NB4 (cell line): Measurements from ENCODE around the gene KCMF1.

Experiments
- POLR2A ChIP-seq: IDR thresholded peaks from 2 replicates; pipeline ENCODE4 v1.6.1; 2011; ENCODE audit warnings: mild to moderate bottlenecking; ENCODE audit not compliant: insufficient read length; ENCODE audit errors: extremely low read depth
- TF ChIP-seq, protein P1 (sequence below): IDR thresholded peaks from one replicate; pipeline ENCODE4 v1.5.1; 2012; ENCODE audit warnings: low read depth, low read length

DNA sequence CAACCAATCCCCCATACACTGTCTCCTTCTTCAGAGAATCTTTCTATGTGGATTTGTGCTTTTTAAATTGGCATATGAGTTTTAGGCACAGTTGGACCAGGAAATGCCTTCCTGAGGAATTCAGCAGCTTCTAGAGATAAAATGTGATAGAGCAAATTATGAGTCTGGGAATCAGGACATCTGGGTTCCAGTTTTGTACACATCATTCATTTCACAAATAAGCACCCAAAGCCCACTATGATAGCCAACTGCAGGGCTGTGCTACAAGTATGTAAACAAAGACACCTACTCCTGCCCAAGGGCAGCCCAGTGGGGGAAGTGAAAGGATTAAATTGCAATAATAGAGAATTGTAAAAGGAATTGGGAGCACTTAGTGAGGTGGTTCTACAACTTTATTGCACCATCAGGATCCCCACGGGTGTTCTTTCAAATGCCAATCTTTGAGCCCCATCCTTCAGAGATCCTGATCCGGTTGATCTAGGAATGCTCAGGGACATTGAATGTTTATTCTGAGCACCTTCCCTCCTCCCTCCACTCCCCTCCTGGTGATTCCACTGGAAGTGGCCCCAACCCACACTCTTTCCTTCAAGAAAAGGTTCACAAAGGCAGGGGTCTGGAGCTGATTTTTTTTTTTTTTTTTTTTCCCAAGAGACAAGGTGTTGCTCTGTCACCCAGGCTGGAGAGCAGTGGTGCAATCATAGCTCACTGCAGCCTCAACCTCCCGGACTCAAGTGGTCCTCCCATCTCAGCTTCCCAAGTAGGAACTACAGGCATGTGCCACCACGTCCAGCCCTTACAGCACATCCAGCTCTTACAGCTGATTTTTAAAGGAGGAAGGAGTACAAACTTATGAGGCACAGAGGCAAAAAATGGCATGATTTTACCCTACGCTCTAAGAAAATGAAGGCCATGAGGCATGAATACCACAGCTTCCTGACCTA, 11.1 kb upstream of the KCMF1 start:
- no peak for TF ChIP-seq POLR2A
- TF ChIP-seq, protein P1, sequence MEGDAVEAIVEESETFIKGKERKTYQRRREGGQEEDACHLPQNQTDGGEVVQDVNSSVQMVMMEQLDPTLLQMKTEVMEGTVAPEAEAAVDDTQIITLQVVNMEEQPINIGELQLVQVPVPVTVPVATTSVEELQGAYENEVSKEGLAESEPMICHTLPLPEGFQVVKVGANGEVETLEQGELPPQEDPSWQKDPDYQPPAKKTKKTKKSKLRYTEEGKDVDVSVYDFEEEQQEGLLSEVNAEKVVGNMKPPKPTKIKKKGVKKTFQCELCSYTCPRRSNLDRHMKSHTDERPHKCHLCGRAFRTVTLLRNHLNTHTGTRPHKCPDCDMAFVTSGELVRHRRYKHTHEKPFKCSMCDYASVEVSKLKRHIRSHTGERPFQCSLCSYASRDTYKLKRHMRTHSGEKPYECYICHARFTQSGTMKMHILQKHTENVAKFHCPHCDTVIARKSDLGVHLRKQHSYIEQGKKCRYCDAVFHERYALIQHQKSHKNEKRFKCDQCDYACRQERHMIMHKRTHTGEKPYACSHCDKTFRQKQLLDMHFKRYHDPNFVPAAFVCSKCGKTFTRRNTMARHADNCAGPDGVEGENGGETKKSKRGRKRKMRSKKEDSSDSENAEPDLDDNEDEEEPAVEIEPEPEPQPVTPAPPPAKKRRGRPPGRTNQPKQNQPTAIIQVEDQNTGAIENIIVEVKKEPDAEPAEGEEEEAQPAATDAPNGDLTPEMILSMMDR: no peak
